MM.1S (cell line): ENCODE data around the gene DCUN1D1.

Experiments used
- EZH2 ChIP-seq: fragments of 300-600 bp; sonication (generic); optimal IDR thresholded peaks from 2 replicates; pipeline ENCODE3; 2017; ENCODE audit warnings: low read depth, mild to moderate bottlenecking, antibody characterized with exemption, low read length, mixed read lengths
- TF ChIP-seq, protein P1 (sequence below): fragments of 300-600 bp; sonication (generic); IDR thresholded peaks from 2 replicates; pipeline ENCODE4 v1.5.1; 2016; ENCODE audit warnings: antibody characterized with exemption, low read length, mixed read lengths

DNA sequence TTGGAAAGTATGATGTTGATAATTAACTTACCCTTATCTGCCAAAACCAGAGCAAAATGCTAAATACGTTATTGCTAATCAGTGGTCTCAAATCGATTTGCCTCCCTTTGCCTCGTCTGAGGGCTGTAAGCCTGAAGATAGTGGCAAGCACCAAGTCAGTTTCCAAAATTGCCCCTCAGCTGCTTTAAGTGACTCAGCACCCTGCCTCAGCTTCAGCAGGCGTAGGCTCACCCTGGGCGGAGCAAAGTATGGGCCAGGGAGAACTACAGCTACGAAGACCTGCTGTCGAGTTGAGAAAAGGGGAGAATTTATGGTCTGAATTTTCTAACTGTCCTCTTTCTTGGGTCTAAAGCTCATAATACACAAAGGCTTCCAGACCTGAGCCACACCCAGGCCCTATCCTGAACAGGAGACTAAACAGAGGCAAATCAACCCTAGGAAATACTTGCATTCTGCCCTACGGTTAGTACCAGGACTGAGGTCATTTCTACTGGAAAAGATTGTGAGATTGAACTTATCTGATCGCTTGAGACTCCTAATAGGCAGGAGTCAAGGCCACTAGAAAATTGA is 59.7 kb downstream of the DCUN1D1 start:
- TF ChIP-seq, protein P1, sequence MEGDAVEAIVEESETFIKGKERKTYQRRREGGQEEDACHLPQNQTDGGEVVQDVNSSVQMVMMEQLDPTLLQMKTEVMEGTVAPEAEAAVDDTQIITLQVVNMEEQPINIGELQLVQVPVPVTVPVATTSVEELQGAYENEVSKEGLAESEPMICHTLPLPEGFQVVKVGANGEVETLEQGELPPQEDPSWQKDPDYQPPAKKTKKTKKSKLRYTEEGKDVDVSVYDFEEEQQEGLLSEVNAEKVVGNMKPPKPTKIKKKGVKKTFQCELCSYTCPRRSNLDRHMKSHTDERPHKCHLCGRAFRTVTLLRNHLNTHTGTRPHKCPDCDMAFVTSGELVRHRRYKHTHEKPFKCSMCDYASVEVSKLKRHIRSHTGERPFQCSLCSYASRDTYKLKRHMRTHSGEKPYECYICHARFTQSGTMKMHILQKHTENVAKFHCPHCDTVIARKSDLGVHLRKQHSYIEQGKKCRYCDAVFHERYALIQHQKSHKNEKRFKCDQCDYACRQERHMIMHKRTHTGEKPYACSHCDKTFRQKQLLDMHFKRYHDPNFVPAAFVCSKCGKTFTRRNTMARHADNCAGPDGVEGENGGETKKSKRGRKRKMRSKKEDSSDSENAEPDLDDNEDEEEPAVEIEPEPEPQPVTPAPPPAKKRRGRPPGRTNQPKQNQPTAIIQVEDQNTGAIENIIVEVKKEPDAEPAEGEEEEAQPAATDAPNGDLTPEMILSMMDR = no peak
- TF ChIP-seq EZH2 = no peak
